H1 (cell line): Measurements from ENCODE around the gene PPP1R15B. TPM values are rescaled to one million over a fixed set of nuclear protein-coding genes. Genes with fewer than 3 reads are reported as not detected.

Source experiments
- polyA plus RNA-seq, 7 experiments: library from polyadenylated mRNA; depleted of rRNA in 3 of 7; stranded (reverse) in 5 of 7; unstranded in 2 of 7; fragments of >200 nt in 5 of 7; fragments of 200-250 nt in 2 of 7; gene quantifications; 1 replicate in 5 of 7; 2 replicates in 1 of 7; 4 replicates in 1 of 7; pipeline versions ENCODE4 v1.2.1 to v1.2.3, GENCODE V29; 2011 to 2013; ENCODE audit warnings: missing spikeins in 2 of 7, mixed read lengths in 2 of 7
- small RNA-seq: library from polyadenylated mRNA; stranded (forward); fragments of <200 nt; extraction: miRNeasy Mini kit (QIAGEN cat#:217004); gene quantifications from one replicate; pipeline ENCODE3, GENCODE V24; 2013; ENCODE audit not compliant: insufficient read depth
- total RNA-seq: library from RNA; stranded (reverse); fragmentation: NEBNext Ultra II Directional; extraction: Animal tissue kit (Norgen Biotek cat#: 25700); gene quantifications from 2 replicates; pipeline ENCODE4 v1.2.1, GENCODE V29; 2021

The PPP1R15B gene
- total and polyA plus RNA-seq, 2 of the 8 experiments (the other 6 are each of a cell fraction or from before 2014, with no cell fraction given) = 14.4 to 72.2 TPM

Small RNAs within 50 kb of the gene (small RNA-seq; reads per million reads assigned to genes)
- gene AL606489.2 = not detected

Other genes starting within 250 kb of the PPP1R15B start
- not detected in 2 replicates for gene REN, start 245.5 kb downstream of the PPP1R15B start, total RNA-seq
- 0.05 and 0.11 TPM in 2 replicates for gene REN, start 245.5 kb downstream of the PPP1R15B start, polyA plus RNA-seq (2011; rRNA removed)
- gene KISS1, start 215.3 kb downstream of the PPP1R15B start, total RNA-seq = 0.88 TPM in 1 of 2 replicates, not detected in the other
- 0.71 and 0.83 TPM in 2 replicates for gene KISS1, start 215.3 kb downstream of the PPP1R15B start, polyA plus RNA-seq (2011; rRNA removed)
- gene GOLT1A, start 197.8 kb downstream of the PPP1R15B start, total RNA-seq = 6.9 and 7.5 TPM in 2 replicates
- gene GOLT1A, start 197.8 kb downstream of the PPP1R15B start, polyA plus RNA-seq (2011; rRNA removed) = 8.5 and 9.5 TPM in 2 replicates
- gene PLEKHA6, start 51.9 kb downstream of the PPP1R15B start, total RNA-seq = 17.0 and 20.2 TPM in 2 replicates
- 4.8 and 7.6 TPM in 2 replicates for gene PLEKHA6, start 51.9 kb downstream of the PPP1R15B start, polyA plus RNA-seq (2011; rRNA removed)
- 36.7 and 36.9 TPM in 2 replicates for gene PIK3C2B, start 83.0 kb upstream of the PPP1R15B start, total RNA-seq
- 20.4 and 26.0 TPM in 2 replicates for gene PIK3C2B, start 83.0 kb upstream of the PPP1R15B start, polyA plus RNA-seq (2011; rRNA removed)
- 81.7 and 84.9 TPM in 2 replicates for gene MDM4, start 104.6 kb upstream of the PPP1R15B start, total RNA-seq
- gene MDM4, start 104.6 kb upstream of the PPP1R15B start, polyA plus RNA-seq (2011; rRNA removed) = 10.0 and 10.8 TPM in 2 replicates